GM13976 (cell line): Measurements from ENCODE around the gene H1-8.
"Not testable (repeated sequence)": the region's sequence is repeated elsewhere in the genome, so short reads cannot be mapped to it uniquely, and the experiment has no call there.

Experiments used
- DNase-seq: peaks from one replicate; pipeline ENCODE4 v3.0.0; 2012; ENCODE audit warnings: low spot score
- in situ Hi-C: fragments of 300-500 bp; cut with MboI; formaldehyde crosslinking; loops from one replicate; pipeline ENCODE4 v1.12.0; 2022; ENCODE audit warnings: low sequenced_read_pairs, mixed read lengths, inconsistent platforms; ENCODE audit not compliant: unreplicated experiment
- TF ChIP-seq, protein P1 (sequence below): IDR thresholded peaks from 2 replicates; pipeline ENCODE4 v1.5.1; 2012; ENCODE audit warnings: borderline replicate concordance, mild to moderate bottlenecking; ENCODE audit not compliant: insufficient read depth; ENCODE audit errors: extremely low read depth, missing control alignments, control extremely low read depth

The H1-8 gene, protein sequence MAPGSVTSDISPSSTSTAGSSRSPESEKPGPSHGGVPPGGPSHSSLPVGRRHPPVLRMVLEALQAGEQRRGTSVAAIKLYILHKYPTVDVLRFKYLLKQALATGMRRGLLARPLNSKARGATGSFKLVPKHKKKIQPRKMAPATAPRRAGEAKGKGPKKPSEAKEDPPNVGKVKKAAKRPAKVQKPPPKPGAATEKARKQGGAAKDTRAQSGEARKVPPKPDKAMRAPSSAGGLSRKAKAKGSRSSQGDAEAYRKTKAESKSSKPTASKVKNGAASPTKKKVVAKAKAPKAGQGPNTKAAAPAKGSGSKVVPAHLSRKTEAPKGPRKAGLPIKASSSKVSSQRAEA

DNA sequence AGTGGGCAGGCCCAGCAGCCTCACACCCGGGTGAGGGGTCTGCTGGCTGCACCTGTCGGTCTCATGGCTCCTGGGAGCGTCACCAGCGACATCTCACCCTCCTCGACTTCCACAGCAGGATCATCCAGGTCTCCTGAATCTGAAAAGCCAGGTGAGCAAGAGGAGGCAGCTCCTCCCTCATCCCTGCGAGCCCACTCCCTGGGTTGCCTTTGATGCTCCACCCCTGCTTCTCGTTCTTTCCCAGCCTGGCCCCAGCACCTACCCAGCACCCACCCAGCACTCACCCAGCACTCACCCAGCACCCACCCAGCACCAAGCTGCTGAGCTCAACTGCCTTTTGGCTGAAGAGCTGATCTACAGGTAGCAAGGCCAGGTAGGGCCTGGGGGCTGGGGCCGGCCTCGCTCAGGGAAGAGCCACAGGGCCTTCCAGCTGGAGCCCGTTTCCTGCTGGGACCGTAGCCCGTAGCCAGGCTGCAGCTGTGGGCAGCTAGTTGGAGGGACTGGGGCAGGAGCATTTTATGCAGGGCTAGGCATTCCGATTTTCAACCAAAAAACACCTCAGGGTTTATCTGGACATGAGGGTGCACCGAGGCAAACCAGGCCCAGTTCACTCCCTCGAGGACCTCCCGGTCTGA lies at the start of gene H1-8:
Gene H1-8 (plus strand): TSS at position 20 of the 635 bp plus-strand sequence. CDS start 44 bp downstream, at position 64.
- no peak for DNase-seq
- TF ChIP-seq, protein P1, sequence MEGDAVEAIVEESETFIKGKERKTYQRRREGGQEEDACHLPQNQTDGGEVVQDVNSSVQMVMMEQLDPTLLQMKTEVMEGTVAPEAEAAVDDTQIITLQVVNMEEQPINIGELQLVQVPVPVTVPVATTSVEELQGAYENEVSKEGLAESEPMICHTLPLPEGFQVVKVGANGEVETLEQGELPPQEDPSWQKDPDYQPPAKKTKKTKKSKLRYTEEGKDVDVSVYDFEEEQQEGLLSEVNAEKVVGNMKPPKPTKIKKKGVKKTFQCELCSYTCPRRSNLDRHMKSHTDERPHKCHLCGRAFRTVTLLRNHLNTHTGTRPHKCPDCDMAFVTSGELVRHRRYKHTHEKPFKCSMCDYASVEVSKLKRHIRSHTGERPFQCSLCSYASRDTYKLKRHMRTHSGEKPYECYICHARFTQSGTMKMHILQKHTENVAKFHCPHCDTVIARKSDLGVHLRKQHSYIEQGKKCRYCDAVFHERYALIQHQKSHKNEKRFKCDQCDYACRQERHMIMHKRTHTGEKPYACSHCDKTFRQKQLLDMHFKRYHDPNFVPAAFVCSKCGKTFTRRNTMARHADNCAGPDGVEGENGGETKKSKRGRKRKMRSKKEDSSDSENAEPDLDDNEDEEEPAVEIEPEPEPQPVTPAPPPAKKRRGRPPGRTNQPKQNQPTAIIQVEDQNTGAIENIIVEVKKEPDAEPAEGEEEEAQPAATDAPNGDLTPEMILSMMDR, result no peak
- in situ Hi-C loops, result no loop called here

DNA sequence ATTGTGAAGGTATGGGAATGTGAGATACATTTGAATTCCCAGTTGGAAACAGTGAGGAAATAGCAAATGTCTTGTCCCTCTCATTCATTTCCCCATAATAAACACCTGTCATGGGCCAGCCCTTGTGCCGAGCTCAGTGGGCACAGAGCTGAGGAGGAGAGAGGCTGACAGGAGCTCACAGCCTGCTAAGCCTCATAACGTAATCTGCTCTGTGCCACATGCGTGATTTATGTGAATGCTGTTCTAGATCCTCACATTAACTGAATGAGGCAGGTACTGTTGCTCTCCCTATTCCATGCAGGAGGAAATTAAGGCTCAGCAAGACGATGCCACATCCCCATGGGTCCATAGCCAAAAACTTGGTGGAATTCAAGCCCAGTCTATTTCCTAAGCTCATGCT lies 49.8 kb upstream of the H1-8 start:
- no peak for DNase-seq
- TF ChIP-seq, protein P1, result no peak
- in situ Hi-C loops, result loop anchor here (25.0 kb wide), 1 partner anchor 344 kb away; no protein-coding TSS in a partner anchor

GRCh38 chr3:129494499-129494898 lies 48.5 kb upstream of the H1-8 start:
- not testable (repeated sequence) for DNase-seq
- in situ Hi-C loops, result loop anchor here (25.0 kb wide), 1 partner anchor 343 kb away; no protein-coding TSS in a partner anchor

DNA sequence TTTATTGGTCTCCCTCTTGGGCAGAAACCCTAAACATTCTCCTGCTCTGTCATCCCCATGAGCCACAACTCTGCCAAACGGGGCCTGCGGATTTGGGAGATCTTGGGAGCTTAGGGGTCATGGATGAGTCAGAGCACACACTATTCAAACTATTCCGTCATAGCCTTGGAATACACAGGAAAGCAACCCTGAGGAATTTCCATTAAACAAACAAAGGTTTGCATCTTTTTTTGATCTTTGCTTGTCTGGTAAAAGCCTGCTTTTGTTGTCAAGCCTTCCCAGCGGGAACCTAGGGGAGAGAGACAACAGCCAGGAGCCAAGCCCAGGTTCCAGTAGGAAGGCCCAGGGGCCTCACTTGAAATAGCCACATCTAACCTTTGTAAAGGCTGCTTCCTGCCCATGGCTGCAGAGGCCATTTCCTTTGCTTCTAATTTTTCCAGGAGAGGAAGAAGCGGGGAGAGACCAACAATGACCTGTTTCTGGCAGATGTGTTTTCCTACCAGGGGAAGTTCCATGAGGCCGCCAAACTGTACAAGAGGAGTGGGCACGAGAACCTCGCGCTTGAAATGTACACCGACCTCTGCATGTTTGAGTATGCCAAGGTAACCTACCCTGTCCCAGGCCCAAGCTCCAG lies 47.9 kb upstream of the H1-8 start:
- DNase-seq, result not testable (repeated sequence)
- in situ Hi-C loops, result loop anchor here (25.0 kb wide), 1 partner anchor 342 kb away; no protein-coding TSS in a partner anchor

DNA sequence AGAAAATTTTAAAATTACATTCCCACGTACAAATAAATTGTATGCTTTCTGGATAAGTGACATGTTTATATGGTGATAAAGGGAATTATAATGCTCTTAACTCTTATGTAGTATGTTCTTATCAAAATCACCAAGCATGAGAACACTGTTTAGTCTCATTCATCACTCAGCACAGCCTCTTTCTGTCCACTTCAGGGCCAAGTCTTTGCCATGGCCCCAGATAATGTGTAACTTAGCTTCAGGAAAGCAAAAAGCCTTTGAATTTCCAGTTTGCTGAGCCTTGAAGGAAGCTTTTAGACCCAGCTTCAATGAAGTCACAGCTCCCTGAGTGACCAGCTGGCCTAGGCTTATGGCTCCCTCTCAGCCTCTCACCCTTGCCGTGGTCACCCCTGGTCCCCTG lies 45.1 kb upstream of the H1-8 start:
- DNase-seq, result not testable (repeated sequence)
- in situ Hi-C loops, result loop anchor here (25.0 kb wide), 1 partner anchor 339 kb away; no protein-coding TSS in a partner anchor

GRCh38 chr3:129498603-129499488 lies 44.1 kb upstream of the H1-8 start:
- DNase-seq, result not testable (repeated sequence)
- in situ Hi-C loops, result loop anchor here (25.0 kb wide), 1 partner anchor 338 kb away; no protein-coding TSS in a partner anchor

GRCh38 chr3:129499604-129500333 lies 43.2 kb upstream of the H1-8 start:
- in situ Hi-C loops, result loop anchor here (25.0 kb wide), 1 partner anchor 338 kb away; no protein-coding TSS in a partner anchor
- DNase-seq, result not testable (repeated sequence)

- TF ChIP-seq, protein P1, result no peak
- in situ Hi-C loops, result no loop called here
- no peak for DNase-seq
These were observed 42.7 kb upstream of the H1-8 start for GRCh38 chr3:129500334-129500658.

- in situ Hi-C loops, result no loop called here
- TF ChIP-seq, protein P1, result no peak
- no peak for DNase-seq
These were observed 41.3 kb upstream of the H1-8 start for GRCh38 chr3:129501630-129502029.
